K562 (cell line): ENCODE data around the gene RASGRP2. TPM values are rescaled to one million over a fixed set of nuclear protein-coding genes. Genes with fewer than 3 reads are reported as not detected.

Source experiments
- EP400 ChIP-seq: fragments of 450-650 bp; IDR thresholded peaks from 2 replicates; pipeline ENCODE4 v1.6.1; 2017; ENCODE audit warnings: antibody characterized with exemption, mild to moderate bottlenecking, moderate library complexity
- FOXA3 ChIP-seq, 2 experiments: fragments of 450-650 bp in 1 of 2; sonication (generic) in 1 of 2; formaldehyde crosslinking; IDR thresholded peaks in 1 of 2; conservative IDR thresholded peaks in 1 of 2; 2 replicates each; pipeline versions ENCODE4 v1.4.0 to v1.8.0; 2020 to 2022; ENCODE audit warnings: mild to moderate bottlenecking in 2 of 2, missing genetic modification reagents in 1 of 2
- JUN ChIP-seq, 2 experiments: sonication (generic) in 1 of 2; formaldehyde crosslinking in 1 of 2; IDR thresholded peaks; 2 replicates each; pipeline versions ENCODE4 v1.6.1 to v1.8.0; 2012 to 2022; ENCODE audit warnings: borderline replicate concordance in 2 of 2, mild to moderate bottlenecking in 2 of 2, improper control_type of control experiment in 1 of 2, low read depth in 1 of 2, low read length in 1 of 2, missing genetic modification reagents in 1 of 2
- KDM1A ChIP-seq, 2 experiments: fragments of 450-650 bp; IDR thresholded peaks; 2 replicates each; pipeline ENCODE4 v1.6.1; 2016; ENCODE audit warnings: mild to moderate bottlenecking in 2 of 2
- KLF1 ChIP-seq: fragments of 450-650 bp; IDR thresholded peaks from 2 replicates; pipeline ENCODE4 v1.6.1; 2016; ENCODE audit warnings: missing genetic modification characterization, missing compliant biosample characterization
- KLF13 ChIP-seq: fragments of 450-650 bp; IDR thresholded peaks from 2 replicates; pipeline ENCODE4 v1.6.1; 2016; ENCODE audit warnings: missing genetic modification characterization, low read depth, mild to moderate bottlenecking, missing compliant biosample characterization, moderate library complexity, borderline replicate concordance
- MAFK ChIP-seq: IDR thresholded peaks from 2 replicates; pipeline ENCODE4 v1.6.1; 2011; ENCODE audit warnings: low read length, improper control_type of control experiment
- MYC ChIP-seq, 2 experiments: fragments of 250-450 bp in 1 of 2; sonication (Bioruptor Pico) in 1 of 2; IDR thresholded peaks; 2 replicates each; pipeline versions ENCODE4 v1.5.1 to v1.6.1; 2012 to 2021; ENCODE audit warnings: low read depth in 2 of 2, borderline replicate concordance in 1 of 2, improper control_type of control experiment in 1 of 2, low read length in 1 of 2, mild to moderate bottlenecking in 1 of 2, moderate library complexity in 1 of 2
- NCOA4 ChIP-seq: fragments of 450-650 bp; IDR thresholded peaks from 2 replicates; pipeline ENCODE4 v1.6.1; 2018; ENCODE audit warnings: mild to moderate bottlenecking; ENCODE audit not compliant: partially characterized antibody
- NCOR1 ChIP-seq: fragments of 450-650 bp; IDR thresholded peaks from 2 replicates; pipeline ENCODE4 v1.6.1; 2016; ENCODE audit warnings: mild to moderate bottlenecking, moderate library complexity
- NONO ChIP-seq, 2 experiments: fragments of 200-400 bp in 1 of 2; fragments of 450-650 bp in 1 of 2; formaldehyde crosslinking in 1 of 2; IDR thresholded peaks; 2 replicates each; pipeline ENCODE4 v1.6.1; 2017; ENCODE audit warnings: low read depth in 2 of 2, mild to moderate bottlenecking in 2 of 2, moderate library complexity in 2 of 2, low read length in 1 of 2
- POLR2H ChIP-seq: IDR thresholded peaks from 2 replicates; pipeline ENCODE4 v1.6.1; 2016; ENCODE audit warnings: missing genetic modification characterization, low read depth, mild to moderate bottlenecking, control low read depth, missing compliant biosample characterization, moderate library complexity
- polyA plus RNA-seq, 8 experiments: library from polyadenylated mRNA; depleted of rRNA in 4 of 8; stranded (reverse) in 5 of 8; unstranded in 3 of 8; fragments of >200 nt; fragmentation: Nextera tagmentation in 2 of 8; fragmentation: Illumina TruSeq in 1 of 8; extraction: Ambion mirVana in 2 of 8; extraction: Trizol in 1 of 8; gene quantifications; 2 replicates each; pipeline versions ENCODE4 v1.2.1 to v1.2.3, GENCODE V29; 2011 to 2014; ENCODE audit warnings: inconsistent platforms in 1 of 8, missing spikeins in 1 of 8
- total RNA-seq, 7 experiments: library from RNA; depleted of rRNA in 6 of 7; stranded (reverse); fragments of >200 nt in 6 of 7; fragmentation: Illumina TruSeq in 2 of 7; extraction: Trizol in 2 of 7; gene quantifications; 2 replicates each; pipeline versions ENCODE4 v1.2.1 to v1.2.3, GENCODE V29; 2011 to 2021; ENCODE audit warnings: low replicate concordance in 1 of 7

The RASGRP2 gene
- total and polyA plus RNA-seq, 9 of the 15 experiments (the other 6 are each of a cell fraction or from before 2014, with no cell fraction given), result 0.87 to 22.7 (median 5.5) TPM

- TF ChIP-seq KLF13 (tag) (no peak), EP400 (no peak), POLR2H (tag) (no peak), KDM1A (IDR thresholded peaks at IDR 0.05) (0 out of 4 replicates have a peak, but pooled peaks of 1 of the 2 experiments have one; percentile 25), NCOR1 (peak; percentile 17; the same call in 1 of the 2 replicates), FOXA3 (CRISPR knock-in tag; conservative IDR thresholded peaks at IDR 0.05 in 1 of 2, IDR thresholded peaks at IDR 0.05 in 1 of 2) (0 out of 4 replicates have a peak, but pooled peaks of 1 of the 2 experiments have one; percentile 22), MAFK (no peak), NCOA4 (no peak), NONO (IDR thresholded peaks at IDR 0.05; ENCODE audit: low read depth in 2 of 2, low read length in 1 of 2) (no peak), JUN (IDR thresholded peaks at IDR 0.05; ENCODE audit: borderline replicate concordance, low read depth, low read length) (no peak), JUN (CRISPR knock-in tag; IDR thresholded peaks at IDR 0.05; ENCODE audit: borderline replicate concordance) (no peak; the same call in 1 of the 2 replicates), MYC (IDR thresholded peaks at IDR 0.05; ENCODE audit: low read depth, low read length) (no peak), MYC (CRISPR knock-in tag; IDR thresholded peaks at IDR 0.05; ENCODE audit: borderline replicate concordance, low read depth) (no peak), KLF1 (no peak)
These were observed 47.9 kb downstream of the RASGRP2 start (continued) for GRCh38 chr11:64696045-64696444.
